ENCODE measurements around the gene ANK3.

The ANK3 gene

GRCh38 chr10:60003651-60004523 lies 385.8 kb downstream of the ANK3 start:
- Histone ChIP-seq H3K27me3 (ENCODE audit: insufficient read depth, low read depth, severe bottlenecking) (peaks cover 47% of the 10 kb centered on the region), H3K4me3 (ENCODE audit: low read depth, low read length) (no peak overlapping the region), H3K27ac (no peak overlapping the region), H3K36me3 (no peaks in the 10 kb centered on the region), H3K9me3 (ENCODE audit: severe bottlenecking) (no peaks in the 10 kb centered on the region)
- DNase-seq = peak; percentile 11
- no peak for TF ChIP-seq CTCF (IDR thresholded peaks at IDR 0.05; ENCODE audit: low read depth, low read length)

GRCh38 chr10:60000747-60001146 lies 388.9 kb downstream of the ANK3 start:
- Histone ChIP-seq H3K27ac (no peak overlapping the region), H3K27me3 (ENCODE audit: insufficient read depth, low read depth, severe bottlenecking) (peaks cover 34% of the 10 kb centered on the region), H3K9me3 (ENCODE audit: severe bottlenecking) (no peaks in the 10 kb centered on the region), H3K36me3 (no peaks in the 10 kb centered on the region), H3K4me3 (ENCODE audit: low read depth, low read length) (no peak overlapping the region)
- DNase-seq = no peak
- TF ChIP-seq CTCF (IDR thresholded peaks at IDR 0.05; ENCODE audit: low read depth, low read length) = no peak

DNA sequence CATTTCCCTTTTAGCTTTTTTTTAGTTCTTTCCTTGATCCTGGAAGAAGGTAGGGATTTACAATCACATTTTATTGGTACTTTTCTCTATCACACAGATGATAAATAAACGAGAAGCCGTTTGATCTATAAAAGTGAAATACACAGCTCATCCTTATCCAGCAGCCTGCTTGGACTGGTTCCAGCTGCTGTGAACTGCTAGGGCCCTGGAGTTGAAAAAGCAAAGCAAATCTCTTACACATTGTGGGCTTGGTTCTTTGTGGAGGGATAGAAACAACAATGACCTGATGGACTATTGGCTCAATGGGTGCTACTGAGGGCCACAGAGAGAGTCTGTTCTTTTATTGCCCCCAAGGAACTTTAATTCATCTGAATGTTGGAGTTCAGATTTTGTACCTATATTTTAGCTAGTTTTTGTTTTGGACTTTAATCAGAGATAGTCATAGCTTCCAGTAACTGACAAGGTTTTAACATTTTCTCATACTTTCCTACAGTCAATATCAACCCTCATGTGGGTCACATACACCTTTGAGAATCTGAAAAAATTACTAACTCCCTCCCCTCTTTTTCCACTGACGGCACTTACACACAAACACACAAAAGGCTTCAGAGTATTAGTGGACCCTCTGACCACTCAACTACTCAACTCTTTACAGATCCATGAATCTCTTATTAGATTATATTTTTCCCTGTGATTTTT lies 391.7 kb downstream of the ANK3 start:
- Histone ChIP-seq H3K9me3 (ENCODE audit: severe bottlenecking) (no peaks in the 10 kb centered on the region), H3K36me3 (no peaks in the 10 kb centered on the region), H3K4me3 (ENCODE audit: low read depth, low read length) (no peak overlapping the region), H3K27me3 (ENCODE audit: insufficient read depth, low read depth, severe bottlenecking) (peaks cover 17% of the 10 kb centered on the region), H3K27ac (no peak overlapping the region)
- TF ChIP-seq CTCF (IDR thresholded peaks at IDR 0.05; ENCODE audit: low read depth, low read length) = no peak
- no peak for DNase-seq

DNA sequence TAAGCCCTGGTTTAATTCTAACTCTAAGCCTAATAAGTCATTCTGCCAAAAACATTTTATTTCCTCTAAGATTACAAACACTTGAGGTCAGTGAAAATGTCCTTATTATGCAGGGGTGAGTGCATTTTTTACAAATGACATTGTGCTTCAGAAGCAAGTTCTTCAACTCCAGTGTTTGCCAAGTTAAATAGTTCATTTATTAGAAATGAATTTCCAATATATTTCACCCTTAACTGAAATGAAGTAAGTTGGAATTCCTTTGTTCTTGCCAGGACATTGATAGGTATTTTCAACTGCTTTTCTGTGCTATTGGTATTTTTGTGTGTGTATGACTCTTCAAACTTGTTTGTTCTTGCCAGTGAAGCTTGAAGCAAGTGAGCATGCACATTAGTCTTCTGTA lies 393.8 kb downstream of the ANK3 start:
- no peak for TF ChIP-seq CTCF (IDR thresholded peaks at IDR 0.05; ENCODE audit: low read depth, low read length)
- no peak overlapping the region for H3K4me3 ChIP-seq (ENCODE audit: low read depth, low read length)
- peaks cover 2% of the 10 kb centered on the region for H3K27me3 ChIP-seq (ENCODE audit: insufficient read depth, low read depth, severe bottlenecking)
- no peak overlapping the region for H3K27ac ChIP-seq
- no peaks in the 10 kb centered on the region for H3K9me3 ChIP-seq (ENCODE audit: severe bottlenecking)
- no peaks in the 10 kb centered on the region for H3K36me3 ChIP-seq
- no peak for DNase-seq

DNA sequence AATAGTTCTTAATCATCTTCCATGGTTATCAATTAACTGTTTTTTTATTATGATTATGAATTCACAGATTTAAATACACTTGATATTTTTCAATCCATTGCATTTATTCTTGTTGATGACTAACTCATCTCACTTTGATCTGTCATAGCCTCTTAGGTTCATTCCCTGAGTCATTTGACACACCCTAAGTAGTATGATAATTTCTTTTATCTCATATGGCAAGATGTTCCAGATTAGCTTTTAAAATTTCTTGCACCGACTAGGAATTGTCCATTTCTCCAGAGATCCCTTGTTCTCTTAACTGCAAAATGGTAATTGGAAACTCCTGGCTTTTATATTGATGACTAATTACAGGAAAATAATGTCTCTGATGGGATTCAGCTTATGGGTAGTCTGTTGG lies 395.7 kb downstream of the ANK3 start:
- Histone ChIP-seq H3K4me3 (ENCODE audit: low read depth, low read length) (no peak overlapping the region), H3K36me3 (no peaks in the 10 kb centered on the region), H3K9me3 (ENCODE audit: severe bottlenecking) (no peaks in the 10 kb centered on the region), H3K27ac (no peak overlapping the region), H3K27me3 (ENCODE audit: insufficient read depth, low read depth, severe bottlenecking) (no peaks in the 10 kb centered on the region)
- no peak for DNase-seq
- TF ChIP-seq CTCF (IDR thresholded peaks at IDR 0.05; ENCODE audit: low read depth, low read length) = no peak

Data from WERI-Rb-1 (cell line).